Endodermal cell (in vitro differentiated cells): ENCODE data around the gene NXPH4. TPM values are rescaled to one million over a fixed set of nuclear protein-coding genes. Genes with fewer than 3 reads are reported as not detected.

Source experiments
- DNase-seq: peaks from one replicate; pipeline ENCODE4 v3.0.0-alpha.2; 2017
- H3K27ac ChIP-seq: 2 replicates; pipeline ENCODE4 v1.5.1; 2013; ENCODE audit warnings: mild to moderate bottlenecking, low read depth, low read length, moderate library complexity
- H3K27me3 ChIP-seq: 2 replicates; pipeline ENCODE4 v1.6.1; 2013; ENCODE audit warnings: mild to moderate bottlenecking, low read length, moderate library complexity; ENCODE audit not compliant: insufficient read depth, control insufficient read depth, poor library complexity, severe bottlenecking
- H3K36me3 ChIP-seq: 2 replicates; pipeline ENCODE4 v1.7.0; 2013; ENCODE audit warnings: mild to moderate bottlenecking, low read length, moderate library complexity; ENCODE audit not compliant: control insufficient read depth, insufficient read depth
- H3K4me1 ChIP-seq: one replicate; pipeline ENCODE4 v1.7.0; 2013; ENCODE audit warnings: low read length; ENCODE audit not compliant: control insufficient read depth, insufficient read depth
- H3K4me3 ChIP-seq: 2 replicates; pipeline ENCODE4 v1.5.1; 2013; ENCODE audit warnings: mild to moderate bottlenecking, low read length, moderate library complexity
- H3K9ac ChIP-seq: 2 replicates; pipeline ENCODE4 v1.6.1; 2013; ENCODE audit warnings: mild to moderate bottlenecking, low read length, moderate library complexity; ENCODE audit not compliant: poor library complexity, severe bottlenecking; ENCODE audit errors: extremely low read depth
- H3K9me3 ChIP-seq: 2 replicates; pipeline ENCODE4 v1.6.1; 2013; ENCODE audit warnings: mild to moderate bottlenecking, low read length, moderate library complexity; ENCODE audit not compliant: control insufficient read depth
- H3K27ac Mint-ChIP-seq: 2 replicates; pipeline ENCODE4 v1.8.0; 2020; ENCODE audit warnings: mixed read lengths
- H3K27me3 Mint-ChIP-seq: 2 replicates; pipeline ENCODE4 v1.8.0; 2021; ENCODE audit warnings: mild to moderate bottlenecking, mixed read lengths; ENCODE audit not compliant: insufficient read depth
- H3K36me3 Mint-ChIP-seq: 2 replicates; pipeline ENCODE4 v1.8.0; 2020; ENCODE audit warnings: low read depth, mixed read lengths
- H3K4me1 Mint-ChIP-seq: 2 replicates; pipeline ENCODE4 v1.8.0; 2020; ENCODE audit warnings: mixed read lengths
- H3K4me3 Mint-ChIP-seq: 2 replicates; pipeline ENCODE4 v1.8.0; 2020; ENCODE audit warnings: mild to moderate bottlenecking, moderate library complexity, mixed read lengths
- H3K9me3 Mint-ChIP-seq: 2 replicates; pipeline ENCODE4 v1.8.0; 2020; ENCODE audit warnings: mild to moderate bottlenecking, mixed read lengths
- WGBS, 2 experiments: methylation state at CpG; one replicate each; pipeline versions ENCODE4 v1.1.5 to v1.1.7; 2013; ENCODE audit warnings: missing lambda C conversion rate in 2 of 2, mixed read lengths in 1 of 2; ENCODE audit not compliant: insufficient coverage in 1 of 2, insufficient read length in 1 of 2; 5-methylcytosine and 5-hydroxymethylcytosine counted together
- total RNA-seq, 2 donors: library from RNA; stranded (reverse); fragmentation: NEBNext Ultra II Directional in 1 of 2; extraction: Animal tissue kit (Norgen Biotek cat#: 25700) in 1 of 2; gene quantifications; 2 replicates in 1 of 2; 3 replicates in 1 of 2; pipeline ENCODE4 v1.2.1, GENCODE V29; 2021
- TF ChIP-seq, protein P1 (sequence below): fragments of 200-600 bp; sonication (generic); conservative IDR thresholded peaks from 2 replicates; pipeline ENCODE4 v1.5.0; 2021; ENCODE audit warnings: antibody characterized with exemption, mild to moderate bottlenecking

Gene NXPH4
- total RNA-seq, 2 donors from 2014 or later = 0.31 to 1.1 TPM

DNA sequence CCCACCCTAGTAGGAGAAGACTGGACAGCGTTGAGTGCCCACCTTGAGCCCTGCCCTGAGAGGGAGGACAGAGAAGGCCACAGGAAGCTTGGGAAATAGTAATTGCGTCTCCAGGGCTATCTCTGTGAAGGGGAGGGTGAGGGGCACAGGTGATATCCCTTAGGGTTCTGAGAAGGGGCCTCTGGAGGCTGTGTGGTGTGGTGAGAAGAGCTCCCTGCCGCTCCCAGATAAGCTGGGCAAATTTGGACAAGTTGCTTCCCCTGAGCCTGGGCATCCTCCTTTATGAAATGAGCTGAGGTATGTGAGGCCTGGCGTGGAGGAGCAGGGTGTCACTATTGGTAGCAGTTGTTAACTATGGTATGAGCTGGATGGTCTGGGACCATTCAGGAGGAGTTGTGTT, 45.7 kb upstream of the NXPH4 start:
- H3K9ac ChIP-seq = no peak overlapping the region
- peaks cover 59% of the 10 kb centered on the region for H3K36me3 Mint-ChIP-seq
- H3K36me3 ChIP-seq = peaks cover 55% of the 10 kb centered on the region
- DNase-seq = no peak
- no peak overlapping the region for H3K4me3 ChIP-seq
- no peak overlapping the region for H3K27ac ChIP-seq
- no peaks in the 10 kb centered on the region for H3K27me3 ChIP-seq
- no peaks in the 10 kb centered on the region for H3K4me1 ChIP-seq
- WGBS, 2 experiments = 91 to 100% methylated on average over 1 to 4 of the region's 4 CpGs
- no peaks in the 10 kb centered on the region for H3K4me1 Mint-ChIP-seq
- H3K4me3 Mint-ChIP-seq = no peak overlapping the region
- H3K9me3 ChIP-seq = no peaks in the 10 kb centered on the region
- H3K9me3 Mint-ChIP-seq = no peaks in the 10 kb centered on the region
- H3K27ac Mint-ChIP-seq = no peak overlapping the region
- H3K27me3 Mint-ChIP-seq = no peaks in the 10 kb centered on the region
- TF ChIP-seq, protein P1, sequence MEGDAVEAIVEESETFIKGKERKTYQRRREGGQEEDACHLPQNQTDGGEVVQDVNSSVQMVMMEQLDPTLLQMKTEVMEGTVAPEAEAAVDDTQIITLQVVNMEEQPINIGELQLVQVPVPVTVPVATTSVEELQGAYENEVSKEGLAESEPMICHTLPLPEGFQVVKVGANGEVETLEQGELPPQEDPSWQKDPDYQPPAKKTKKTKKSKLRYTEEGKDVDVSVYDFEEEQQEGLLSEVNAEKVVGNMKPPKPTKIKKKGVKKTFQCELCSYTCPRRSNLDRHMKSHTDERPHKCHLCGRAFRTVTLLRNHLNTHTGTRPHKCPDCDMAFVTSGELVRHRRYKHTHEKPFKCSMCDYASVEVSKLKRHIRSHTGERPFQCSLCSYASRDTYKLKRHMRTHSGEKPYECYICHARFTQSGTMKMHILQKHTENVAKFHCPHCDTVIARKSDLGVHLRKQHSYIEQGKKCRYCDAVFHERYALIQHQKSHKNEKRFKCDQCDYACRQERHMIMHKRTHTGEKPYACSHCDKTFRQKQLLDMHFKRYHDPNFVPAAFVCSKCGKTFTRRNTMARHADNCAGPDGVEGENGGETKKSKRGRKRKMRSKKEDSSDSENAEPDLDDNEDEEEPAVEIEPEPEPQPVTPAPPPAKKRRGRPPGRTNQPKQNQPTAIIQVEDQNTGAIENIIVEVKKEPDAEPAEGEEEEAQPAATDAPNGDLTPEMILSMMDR = no peak

DNA sequence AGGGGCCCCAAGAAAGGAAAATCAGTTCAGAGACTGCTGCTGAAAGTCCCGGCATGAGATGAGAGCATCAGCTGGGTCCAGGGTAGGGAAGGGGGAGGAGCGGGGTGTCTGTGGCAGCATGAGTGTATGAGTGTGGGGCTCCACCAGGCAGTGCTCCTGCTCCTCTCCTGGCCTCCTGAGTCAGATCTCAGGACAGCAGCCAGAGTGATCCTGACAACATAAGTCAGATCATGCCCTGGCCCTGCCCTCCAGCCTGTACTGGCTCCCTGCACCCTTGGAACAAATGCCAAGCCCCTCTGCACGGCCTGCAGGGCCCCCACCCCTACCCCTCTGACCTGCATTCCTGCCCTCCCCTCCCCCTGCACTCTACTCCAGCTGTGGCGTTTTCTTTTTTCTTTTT, 44.9 kb upstream of the NXPH4 start:
- WGBS, 2 experiments = 75 to 89% methylated on average over 1 to 4 of the region's 4 CpGs

DNA sequence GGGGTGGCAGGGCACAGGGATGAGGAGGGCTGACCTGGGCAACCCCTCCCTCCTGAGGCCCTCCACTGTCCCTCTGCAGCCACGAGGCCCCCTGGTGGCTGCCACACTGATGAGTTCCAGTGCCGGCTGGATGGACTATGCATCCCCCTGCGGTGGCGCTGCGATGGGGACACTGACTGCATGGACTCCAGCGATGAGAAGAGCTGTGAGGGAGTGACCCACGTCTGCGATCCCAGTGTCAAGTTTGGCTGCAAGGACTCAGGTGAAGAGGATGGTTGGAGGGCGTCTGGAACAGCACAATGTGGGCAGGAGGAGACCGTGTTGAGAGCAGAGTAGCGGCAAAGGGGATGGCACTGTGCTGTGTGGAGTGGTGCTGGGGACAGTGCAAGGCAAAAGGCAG, 43.5 kb upstream of the NXPH4 start:
- Mint-ChIP-seq H3K4me1 (no peaks in the 10 kb centered on the region), H3K27me3 (no peaks in the 10 kb centered on the region), H3K36me3 (peaks cover 61% of the 10 kb centered on the region), H3K9me3 (no peaks in the 10 kb centered on the region), H3K4me3 (no peak overlapping the region), H3K27ac (no peak overlapping the region)
- no peaks in the 10 kb centered on the region for H3K9me3 ChIP-seq
- TF ChIP-seq, protein P1 = peak; percentile 88
- no peak overlapping the region for H3K9ac ChIP-seq
- no peaks in the 10 kb centered on the region for H3K27me3 ChIP-seq
- no peak overlapping the region for H3K4me3 ChIP-seq
- H3K27ac ChIP-seq = no peak overlapping the region
- peak; percentile 89 for DNase-seq
- H3K36me3 ChIP-seq = peaks cover 65% of the 10 kb centered on the region
- 82 to 86% methylated on average over 10 to 11 of the region's 11 CpGs for WGBS, 2 experiments
- H3K4me1 ChIP-seq = no peaks in the 10 kb centered on the region

More for the DNA sequence above, 44.9 kb upstream of the NXPH4 start:
- no peak for DNase-seq
- Histone ChIP-seq H3K4me3 (no peak overlapping the region), H3K27me3 (no peaks in the 10 kb centered on the region), H3K27ac (no peak overlapping the region), H3K9me3 (no peaks in the 10 kb centered on the region), H3K36me3 (peaks cover 62% of the 10 kb centered on the region), H3K9ac (no peak overlapping the region), H3K4me1 (no peaks in the 10 kb centered on the region)
- H3K27me3 Mint-ChIP-seq = no peaks in the 10 kb centered on the region
- H3K27ac Mint-ChIP-seq = no peak overlapping the region
- no peaks in the 10 kb centered on the region for H3K4me1 Mint-ChIP-seq
- H3K36me3 Mint-ChIP-seq = peaks cover 60% of the 10 kb centered on the region
- TF ChIP-seq, protein P1 = no peak
- no peaks in the 10 kb centered on the region for H3K9me3 Mint-ChIP-seq
- no peak overlapping the region for H3K4me3 Mint-ChIP-seq
